22Rv1 (cell line): ENCODE measurements around the gene UBE2E1.
"Not testable (repeated sequence)": the region's sequence is repeated elsewhere in the genome, so short reads cannot be mapped to it uniquely, and the experiment has no call there.

ENCODE experiments used
- H3K27ac ChIP-seq: fragments of 450-650 bp; 2 replicates; pipeline ENCODE4 v1.5.1; 2017
- ZFX ChIP-seq: fragments of 450-650 bp; IDR thresholded peaks from 2 replicates; pipeline ENCODE4 v1.6.1; 2017; ENCODE audit warnings: antibody characterized with exemption, borderline replicate concordance
- TF ChIP-seq, protein P1 (sequence below): fragments of 450-650 bp; IDR thresholded peaks from 2 replicates; pipeline ENCODE4 v1.5.1; 2017; ENCODE audit warnings: mild to moderate bottlenecking

Gene UBE2E1

DNA sequence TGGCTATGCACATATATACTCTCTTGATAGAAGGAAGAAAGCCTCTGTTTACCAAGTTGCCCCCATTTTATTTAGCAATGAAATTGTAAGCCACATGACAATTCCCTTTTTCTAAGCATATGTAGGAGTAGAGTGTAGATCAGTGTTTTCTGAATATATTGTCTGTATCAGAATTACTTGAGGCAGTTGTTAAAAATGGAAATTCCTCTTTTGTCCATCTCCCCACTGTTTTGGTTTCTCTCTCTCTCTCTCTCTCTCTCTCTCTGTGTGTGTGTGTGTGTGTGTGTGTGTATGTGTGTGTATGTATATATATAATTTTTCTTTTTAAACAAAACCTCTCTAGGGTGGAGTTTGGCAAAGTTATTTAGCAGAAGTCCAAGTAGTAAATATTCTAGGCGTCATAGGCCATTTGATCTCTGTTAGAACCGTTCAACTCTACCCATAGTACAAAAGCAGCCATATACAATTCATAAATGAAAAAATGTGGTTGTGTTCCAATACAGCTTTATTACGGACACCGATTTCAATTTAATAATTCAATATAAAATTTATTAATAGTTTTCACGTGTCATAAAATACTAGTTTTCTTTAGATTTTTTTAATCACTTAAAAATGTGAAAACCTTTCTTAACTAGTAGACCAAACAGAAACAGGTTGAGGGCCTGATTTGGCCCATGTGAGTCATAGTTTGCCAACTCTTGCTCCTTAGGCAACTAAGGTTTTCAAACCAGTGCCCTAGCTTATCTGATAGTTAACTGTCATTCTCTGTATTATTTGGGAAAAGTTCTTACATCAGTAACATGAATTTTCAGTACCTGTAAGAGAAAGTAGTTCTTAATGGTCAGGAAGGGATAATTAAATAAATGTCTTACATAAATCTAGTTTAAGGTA, 39.8 kb downstream of the UBE2E1 start:
- TF ChIP-seq, protein P1, sequence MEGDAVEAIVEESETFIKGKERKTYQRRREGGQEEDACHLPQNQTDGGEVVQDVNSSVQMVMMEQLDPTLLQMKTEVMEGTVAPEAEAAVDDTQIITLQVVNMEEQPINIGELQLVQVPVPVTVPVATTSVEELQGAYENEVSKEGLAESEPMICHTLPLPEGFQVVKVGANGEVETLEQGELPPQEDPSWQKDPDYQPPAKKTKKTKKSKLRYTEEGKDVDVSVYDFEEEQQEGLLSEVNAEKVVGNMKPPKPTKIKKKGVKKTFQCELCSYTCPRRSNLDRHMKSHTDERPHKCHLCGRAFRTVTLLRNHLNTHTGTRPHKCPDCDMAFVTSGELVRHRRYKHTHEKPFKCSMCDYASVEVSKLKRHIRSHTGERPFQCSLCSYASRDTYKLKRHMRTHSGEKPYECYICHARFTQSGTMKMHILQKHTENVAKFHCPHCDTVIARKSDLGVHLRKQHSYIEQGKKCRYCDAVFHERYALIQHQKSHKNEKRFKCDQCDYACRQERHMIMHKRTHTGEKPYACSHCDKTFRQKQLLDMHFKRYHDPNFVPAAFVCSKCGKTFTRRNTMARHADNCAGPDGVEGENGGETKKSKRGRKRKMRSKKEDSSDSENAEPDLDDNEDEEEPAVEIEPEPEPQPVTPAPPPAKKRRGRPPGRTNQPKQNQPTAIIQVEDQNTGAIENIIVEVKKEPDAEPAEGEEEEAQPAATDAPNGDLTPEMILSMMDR = no peak
- TF ChIP-seq ZFX = no peak

DNA sequence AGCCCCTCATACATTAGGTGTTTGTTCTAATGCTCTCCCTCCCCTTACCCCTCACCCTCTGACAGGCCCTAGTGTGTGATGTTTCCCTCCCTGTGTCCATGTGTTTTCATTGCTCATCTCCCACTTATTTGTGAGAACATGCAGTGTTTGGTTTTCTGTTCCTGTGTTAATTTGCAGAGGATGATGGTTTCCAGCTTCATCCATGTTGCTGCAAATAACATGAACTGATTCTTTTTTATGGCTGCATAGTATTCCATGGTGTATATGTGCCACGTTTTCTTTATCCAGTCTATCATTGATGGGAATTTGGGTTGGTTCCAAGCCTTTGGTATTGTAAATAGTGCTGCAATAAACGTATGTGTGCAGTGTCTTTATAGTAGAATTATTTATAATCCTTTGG, 43.7 kb downstream of the UBE2E1 start:
- not testable (repeated sequence) for H3K27ac ChIP-seq

More for the DNA sequence above, 39.8 kb downstream of the UBE2E1 start:
- no peak overlapping the region for H3K27ac ChIP-seq

DNA sequence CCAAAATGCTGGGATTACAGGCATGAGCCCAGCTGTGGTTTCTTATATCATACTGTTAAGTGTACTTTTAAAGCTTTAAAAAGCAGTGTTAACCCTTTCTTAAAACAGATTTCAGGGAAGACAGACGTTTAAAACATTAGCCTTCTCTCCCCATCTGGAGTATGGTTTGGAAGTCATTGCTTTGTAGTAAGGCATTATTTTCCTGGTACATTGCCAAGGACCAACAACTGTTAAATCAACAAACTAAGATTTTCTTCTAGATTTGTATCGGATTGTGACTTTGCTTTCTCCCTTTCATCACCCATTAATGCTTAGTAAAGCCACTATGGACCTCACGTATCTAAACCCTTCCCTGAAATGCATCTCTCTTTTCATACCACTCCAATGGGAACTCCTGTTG, 50.5 kb downstream of the UBE2E1 start:
- H3K27ac ChIP-seq = no peak overlapping the region
- TF ChIP-seq, protein P1 = no peak
- TF ChIP-seq ZFX = no peak

DNA sequence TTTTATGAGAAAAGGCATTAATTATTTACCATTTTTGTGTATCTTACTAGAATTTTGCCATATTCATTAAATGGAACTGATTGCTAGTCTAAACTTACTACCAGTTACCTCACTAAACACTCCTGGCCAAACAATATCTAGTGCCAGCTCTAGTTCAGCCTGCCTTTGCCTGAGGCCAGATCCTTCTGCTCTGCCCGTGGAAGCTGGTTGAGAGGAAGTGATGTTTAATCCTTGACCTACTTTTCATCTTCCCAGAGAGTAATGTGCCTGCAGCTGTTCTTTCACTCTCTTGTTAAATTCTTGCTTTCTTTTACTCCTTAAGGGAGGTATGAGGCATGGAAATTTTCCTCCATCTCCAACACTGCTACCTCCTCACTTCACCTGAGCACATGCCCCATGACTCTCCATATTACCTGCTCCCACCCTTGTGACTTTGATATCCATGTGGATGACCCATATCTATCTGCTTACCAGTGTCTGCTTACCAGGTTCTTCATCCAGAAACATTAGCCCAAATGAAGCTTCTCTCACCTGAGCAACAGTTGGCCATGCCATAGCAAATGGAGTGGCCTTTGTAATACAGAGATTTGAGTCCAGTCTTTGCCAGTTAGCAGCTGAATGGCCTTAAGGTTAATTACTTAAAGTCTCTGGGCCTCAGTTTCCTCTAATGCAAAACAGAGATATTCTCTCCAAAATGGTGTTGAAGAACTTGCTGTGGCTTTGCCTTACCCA, 53.4 kb downstream of the UBE2E1 start:
- no peak for TF ChIP-seq ZFX
- TF ChIP-seq, protein P1 = no peak
- H3K27ac ChIP-seq = peak overlapping the region; percentile 22; the same call in 1 of the 2 replicates

DNA sequence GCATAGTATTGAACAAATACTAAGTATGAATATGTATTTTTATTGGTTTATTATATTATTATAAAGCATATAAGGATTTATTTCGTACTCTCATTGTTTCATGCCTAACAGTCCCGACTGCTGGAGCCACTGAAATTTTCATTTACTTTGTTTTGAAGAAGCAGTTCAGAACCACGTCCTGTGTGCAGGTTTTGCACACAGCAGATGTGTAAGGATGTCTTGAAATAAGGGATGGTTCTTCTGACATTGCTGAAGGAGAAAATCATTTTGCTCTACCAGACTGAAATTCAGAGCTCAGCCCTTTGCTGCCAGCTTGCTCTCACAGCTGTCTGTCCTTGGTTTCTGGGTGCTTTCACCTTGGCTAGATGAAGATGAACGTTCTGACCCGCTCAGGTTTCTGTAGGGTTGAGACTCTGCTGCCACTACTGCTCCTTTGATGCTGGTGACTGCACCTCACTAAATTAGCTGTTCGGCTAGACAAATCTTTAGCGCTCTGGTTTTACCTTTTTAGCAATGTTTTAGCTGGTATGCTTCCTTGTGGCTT, 54.2 kb downstream of the UBE2E1 start:
- TF ChIP-seq ZFX = no peak
- TF ChIP-seq, protein P1 = no peak
- no peak overlapping the region for H3K27ac ChIP-seq

DNA sequence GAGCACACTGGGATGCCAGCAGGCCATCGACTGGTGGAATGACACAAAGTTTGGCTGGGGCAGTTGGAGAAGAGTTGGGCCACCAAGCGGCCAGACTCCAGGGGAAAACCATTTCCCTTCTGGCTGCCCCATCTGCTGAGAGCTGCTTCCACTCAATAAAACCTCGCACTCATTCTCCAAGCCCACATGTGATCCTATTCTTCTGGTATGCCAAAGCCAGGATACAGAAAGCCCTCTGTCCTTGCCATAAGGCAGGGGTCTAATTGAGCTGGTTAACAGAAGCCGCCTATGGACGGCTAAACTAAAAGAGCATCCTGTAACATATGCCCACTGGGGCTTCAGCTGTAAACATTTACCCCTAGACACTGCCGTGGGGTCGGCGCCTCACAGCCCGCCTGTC, 55.9 kb downstream of the UBE2E1 start:
- no peak overlapping the region for H3K27ac ChIP-seq
- TF ChIP-seq, protein P1 = no peak
- TF ChIP-seq ZFX = no peak

DNA sequence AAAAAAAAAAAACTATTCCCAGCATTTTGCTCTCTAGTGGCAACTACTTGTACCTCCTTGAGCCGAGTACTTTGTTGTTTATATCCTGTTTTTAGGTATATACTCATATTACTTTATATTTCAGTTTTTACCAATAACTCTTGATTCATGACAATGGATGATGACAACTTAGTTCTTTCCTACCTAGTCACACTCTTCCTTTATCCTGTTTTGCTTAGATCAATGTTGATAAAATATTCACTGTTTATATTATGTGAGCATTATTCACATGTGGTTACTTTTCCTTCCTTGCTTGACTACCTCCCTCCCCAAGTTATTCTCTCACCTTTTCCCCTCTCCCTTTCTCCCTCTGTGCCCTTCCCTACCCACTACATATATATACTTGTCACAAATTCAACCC, 57.3 kb downstream of the UBE2E1 start:
- TF ChIP-seq, protein P1 = no peak
- no peak for TF ChIP-seq ZFX
- no peak overlapping the region for H3K27ac ChIP-seq
